H1 (cell line): Measurements from ENCODE around the gene OR5F1. TPM values are rescaled to one million over a fixed set of nuclear protein-coding genes. Genes with fewer than 3 reads are reported as not detected.

Experiments
- polyA plus RNA-seq, 7 experiments: library from polyadenylated mRNA; depleted of rRNA in 3 of 7; stranded (reverse) in 5 of 7; unstranded in 2 of 7; fragments of >200 nt in 5 of 7; fragments of 200-250 nt in 2 of 7; gene quantifications; 1 replicate in 5 of 7; 2 replicates in 1 of 7; 4 replicates in 1 of 7; pipeline versions ENCODE4 v1.2.1 to v1.2.3, GENCODE V29; 2011 to 2013; ENCODE audit warnings: missing spikeins in 2 of 7, mixed read lengths in 2 of 7
- total RNA-seq: library from RNA; stranded (reverse); fragmentation: NEBNext Ultra II Directional; extraction: Animal tissue kit (Norgen Biotek cat#: 25700); gene quantifications from 2 replicates; pipeline ENCODE4 v1.2.1, GENCODE V29; 2021

Gene OR5F1
- total and polyA plus RNA-seq, 2 of the 8 experiments (the other 6 are each of a cell fraction or from before 2014, with no cell fraction given) = not detected

Other genes starting within 250 kb of the OR5F1 start
- not detected in 2 replicates for gene OR5D13, start 221.2 kb downstream of the OR5F1 start, total RNA-seq
- not detected in 2 replicates for gene OR5D13, start 221.2 kb downstream of the OR5F1 start, polyA plus RNA-seq (2011; rRNA removed)
- not detected in 2 replicates for gene OR5D14, start 199.1 kb downstream of the OR5F1 start, total RNA-seq
- gene OR5D14, start 199.1 kb downstream of the OR5F1 start, polyA plus RNA-seq (2011; rRNA removed) = not detected in 2 replicates
- not detected in 2 replicates for gene OR5L1, start 183.3 kb downstream of the OR5F1 start, total RNA-seq
- gene OR5L1, start 183.3 kb downstream of the OR5F1 start, polyA plus RNA-seq (2011; rRNA removed) = not detected in 2 replicates
- gene OR5D18, start 175.0 kb downstream of the OR5F1 start, total RNA-seq = not detected in 2 replicates
- not detected in 2 replicates for gene OR5D18, start 175.0 kb downstream of the OR5F1 start, polyA plus RNA-seq (2011; rRNA removed)
- not detected in 2 replicates for gene OR5L2, start 167.4 kb downstream of the OR5F1 start, total RNA-seq
- gene OR5L2, start 167.4 kb downstream of the OR5F1 start, polyA plus RNA-seq (2011; rRNA removed) = not detected in 2 replicates
- gene OR5D16, start 155.9 kb downstream of the OR5F1 start, total RNA-seq = not detected in 2 replicates
- not detected in 2 replicates for gene OR5D16, start 155.9 kb downstream of the OR5F1 start, polyA plus RNA-seq (2011; rRNA removed)
- not detected in 2 replicates for gene TRIM51, start 111.3 kb downstream of the OR5F1 start, total RNA-seq
- gene TRIM51, start 111.3 kb downstream of the OR5F1 start, polyA plus RNA-seq (2011; rRNA removed) = not detected in 2 replicates
- gene OR5W2, start 80.0 kb downstream of the OR5F1 start, total RNA-seq = not detected in 2 replicates
- gene OR5W2, start 80.0 kb downstream of the OR5F1 start, polyA plus RNA-seq (2011; rRNA removed) = not detected in 2 replicates
- gene OR5I1, start 58.2 kb downstream of the OR5F1 start, total RNA-seq = not detected in 2 replicates
- not detected in 2 replicates for gene OR5I1, start 58.2 kb downstream of the OR5F1 start, polyA plus RNA-seq (2011; rRNA removed)
- not detected in 2 replicates for gene OR10AG1, start 24.7 kb downstream of the OR5F1 start, total RNA-seq
- gene OR10AG1, start 24.7 kb downstream of the OR5F1 start, polyA plus RNA-seq (2011; rRNA removed) = not detected in 2 replicates
- not detected in 2 replicates for gene OR5AS1, start 33.0 kb upstream of the OR5F1 start, total RNA-seq
- gene OR5AS1, start 33.0 kb upstream of the OR5F1 start, polyA plus RNA-seq (2011; rRNA removed) = not detected in 2 replicates
- not detected in 2 replicates for gene OR8I2, start 98.7 kb upstream of the OR5F1 start, total RNA-seq
- not detected in 2 replicates for gene OR8I2, start 98.7 kb upstream of the OR5F1 start, polyA plus RNA-seq (2011; rRNA removed)
- gene OR8H2, start 109.1 kb upstream of the OR5F1 start, total RNA-seq = not detected in 2 replicates
- gene OR8H2, start 109.1 kb upstream of the OR5F1 start, polyA plus RNA-seq (2011; rRNA removed) = not detected in 2 replicates
- gene OR8H3, start 127.7 kb upstream of the OR5F1 start, total RNA-seq = not detected in 2 replicates
- not detected in 2 replicates for gene OR8H3, start 127.7 kb upstream of the OR5F1 start, polyA plus RNA-seq (2011; rRNA removed)
- not detected in 2 replicates for gene OR8J3, start 145.6 kb upstream of the OR5F1 start, total RNA-seq
- not detected in 2 replicates for gene OR8J3, start 145.6 kb upstream of the OR5F1 start, polyA plus RNA-seq (2011; rRNA removed)
- not detected in 2 replicates for gene OR8K5, start 165.7 kb upstream of the OR5F1 start, total RNA-seq
- not detected in 2 replicates for gene OR8K5, start 165.7 kb upstream of the OR5F1 start, polyA plus RNA-seq (2011; rRNA removed)
- gene OR5J2, start 182.0 kb upstream of the OR5F1 start, total RNA-seq = not detected in 2 replicates
- not detected in 2 replicates for gene OR5J2, start 182.0 kb upstream of the OR5F1 start, polyA plus RNA-seq (2011; rRNA removed)
- not detected in 2 replicates for gene OR5T2, start 239.6 kb upstream of the OR5F1 start, total RNA-seq
- not detected in 2 replicates for gene OR5T2, start 239.6 kb upstream of the OR5F1 start, polyA plus RNA-seq (2011; rRNA removed)